Naive thymus-derived CD8-positive, alpha-beta T cell (primary cell): ENCODE data around the gene AFTPH. TPM values are rescaled to one million over a fixed set of nuclear protein-coding genes. Genes with fewer than 3 reads are reported as not detected.

ENCODE experiments used
- microRNA-seq: library from miRNA; unstranded; fragments of <30 nt; microRNA quantifications from one replicate; pipeline ENCODE4 v1.2.0, GENCODE V29; 2022; ENCODE audit warnings: borderline microRNAs expressed
- polyA plus RNA-seq, 3 donors: library from polyadenylated mRNA; unstranded; fragments of 300-500 nt; fragmentation: Illumina TruSeq; gene quantifications; one replicate each; pipeline ENCODE4 v1.2.3, GENCODE V29; 2021
- total RNA-seq, 8 experiments: library from RNA in 2 of 8; stranded (reverse) in 2 of 8; gene quantifications; one replicate each; pipeline ENCODE4 v1.2.3 and lab custom pipeline; 2021 to 2026

Gene AFTPH
- total and polyA plus RNA-seq, 5 experiments from 2014 or later, result 20.9 to 51.6 (median 23.6) TPM

Small RNA genes within 50 kb of the gene (microRNA-seq; reads per million reads assigned to microRNA genes)
- not detected for gene MIR4434

Other genes starting within 250 kb of the AFTPH start
- under 1 TPM; 0.73 to 0.93 TPM for gene LGALSL, start 70.2 kb upstream of the AFTPH start, total RNA-seq
- 1 to 10 TPM in 1 of 3 donors, under 1 TPM in 2; 0.32 to 1.4 (median 0.32) TPM for gene LGALSL, start 70.2 kb upstream of the AFTPH start, polyA plus RNA-seq
- 10 to 100 TPM; 33.0 to 34.5 TPM for gene SERTAD2, start 129.6 kb downstream of the AFTPH start, total RNA-seq
- 1 to 10 TPM; 5.5 to 9.2 (median 6.1) TPM for gene SERTAD2, start 129.6 kb downstream of the AFTPH start, polyA plus RNA-seq